Measurements from ENCODE around the gene RAB40C.

Gene RAB40C

DNA sequence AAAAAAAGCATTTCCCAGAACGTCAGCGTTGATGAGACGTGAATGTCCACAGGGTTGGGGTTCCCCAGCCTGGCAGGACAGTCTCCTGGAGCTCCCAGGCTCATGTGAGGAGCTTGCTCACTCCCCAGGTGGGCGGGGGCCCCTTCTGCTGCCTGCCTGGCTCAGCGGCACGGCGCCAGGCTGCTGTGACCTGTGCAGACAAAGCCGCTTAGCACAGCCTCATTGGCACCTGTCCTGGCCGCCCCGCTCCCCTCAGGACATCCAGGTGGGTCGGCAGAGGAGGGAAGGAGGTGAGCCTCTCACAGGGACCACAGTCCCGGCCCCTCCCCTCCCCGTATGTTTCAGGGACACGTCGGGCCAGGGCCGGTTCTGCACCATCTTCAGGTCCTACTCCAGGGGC lies 28.0 kb downstream of the RAB40C start:
- no peak for DNase-seq

DNA sequence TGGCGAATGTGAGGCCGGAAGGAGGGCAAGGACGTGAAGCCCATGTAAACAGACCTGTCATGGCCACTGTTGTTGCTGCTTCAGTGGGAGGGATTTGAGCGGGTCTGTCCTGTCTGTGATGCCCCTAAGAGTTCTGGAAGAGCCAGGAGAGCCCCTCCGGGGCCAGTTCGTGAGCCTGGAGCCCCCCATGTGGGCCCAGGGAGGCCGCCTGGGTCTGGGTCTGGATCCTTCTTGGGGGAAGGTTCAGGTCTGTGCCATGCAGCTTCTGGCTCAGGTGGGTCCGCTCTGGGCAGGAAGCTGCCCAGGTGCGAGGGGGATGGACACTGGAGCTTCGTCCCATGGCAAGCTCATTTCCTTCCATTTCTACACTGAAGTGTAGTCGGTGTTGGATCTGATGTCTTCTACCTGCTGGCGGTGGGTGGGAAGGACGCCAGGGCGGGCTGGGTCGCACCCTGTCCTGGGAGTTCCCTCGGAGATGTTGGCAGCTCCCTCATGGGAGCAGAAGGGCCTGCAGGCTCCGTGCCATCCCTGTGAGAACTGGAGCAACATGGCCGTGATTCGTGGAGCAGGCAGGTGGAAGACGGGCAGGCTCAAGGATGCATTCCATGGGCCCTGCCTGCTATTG lies 29.7 kb downstream of the RAB40C start:
- no peak for DNase-seq

DNA sequence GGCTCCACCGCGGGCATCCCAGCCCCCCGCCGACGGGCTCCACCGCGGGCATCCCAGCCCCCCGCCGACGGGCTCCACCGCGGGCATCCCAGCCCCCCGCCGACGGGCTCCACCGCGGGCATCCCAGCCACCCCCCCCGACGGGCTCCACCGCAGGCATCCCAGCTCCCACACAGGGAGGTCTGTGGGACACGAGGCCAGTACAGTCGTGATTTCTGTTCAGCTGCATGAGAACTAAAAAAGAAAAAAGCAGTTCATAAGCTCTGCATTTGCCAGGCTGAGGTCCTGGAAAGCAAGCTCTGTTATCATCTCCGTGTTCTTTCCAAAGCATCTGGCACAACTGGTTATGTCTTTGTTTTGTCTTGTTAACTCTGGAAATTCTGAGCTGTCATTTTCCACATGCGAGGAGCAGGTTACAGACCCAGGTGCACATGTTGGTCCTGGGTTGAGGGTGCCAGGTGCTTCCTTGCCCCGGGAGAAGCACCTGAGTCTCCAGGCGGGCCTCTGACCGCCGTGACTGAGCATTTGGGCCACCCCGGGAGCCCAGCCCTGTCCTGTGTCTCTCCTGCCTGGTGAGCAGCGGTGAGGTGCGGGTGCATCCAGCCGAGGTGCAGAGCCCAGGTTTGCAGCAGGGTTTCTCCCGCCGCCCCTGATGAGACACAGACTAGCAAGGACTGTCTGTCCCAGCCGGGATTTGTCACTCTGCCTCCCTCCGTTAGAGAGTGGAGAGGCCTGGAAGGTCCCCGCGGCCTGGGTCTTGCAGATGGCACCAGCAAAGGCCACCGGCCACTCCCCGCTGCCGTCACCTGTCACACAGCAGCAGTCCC lies 31.0 kb downstream of the RAB40C start:
- DNase-seq: no peak

DNA sequence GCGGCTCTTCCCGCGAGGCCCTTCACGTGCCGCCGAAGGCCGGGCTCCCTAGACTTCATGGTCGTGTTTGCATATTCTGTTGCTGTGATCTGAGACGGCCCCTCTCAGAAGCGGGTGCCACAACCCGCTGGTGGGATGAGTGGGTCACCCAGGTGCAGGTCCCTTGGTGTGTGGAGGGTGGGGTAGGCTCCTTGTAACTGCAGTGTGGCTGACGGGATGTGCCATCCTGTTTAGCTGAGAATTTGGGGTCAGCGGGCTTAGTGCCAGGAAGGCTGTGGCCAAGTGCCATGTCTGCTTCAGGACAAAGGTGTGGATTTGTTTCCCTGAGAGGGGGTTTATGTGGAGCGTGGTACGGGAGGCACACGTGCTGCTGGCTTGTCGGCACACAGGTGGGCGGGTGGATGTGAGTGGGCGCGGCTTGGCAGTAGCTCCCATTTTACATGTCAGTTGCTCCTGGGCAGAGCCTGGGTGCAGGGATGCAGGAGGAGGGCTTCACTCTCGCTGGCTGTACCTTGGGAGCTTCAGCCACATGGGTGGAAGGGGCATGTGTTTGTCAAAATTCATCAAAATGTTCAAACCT lies 31.8 kb downstream of the RAB40C start:
- no peak for DNase-seq

DNA sequence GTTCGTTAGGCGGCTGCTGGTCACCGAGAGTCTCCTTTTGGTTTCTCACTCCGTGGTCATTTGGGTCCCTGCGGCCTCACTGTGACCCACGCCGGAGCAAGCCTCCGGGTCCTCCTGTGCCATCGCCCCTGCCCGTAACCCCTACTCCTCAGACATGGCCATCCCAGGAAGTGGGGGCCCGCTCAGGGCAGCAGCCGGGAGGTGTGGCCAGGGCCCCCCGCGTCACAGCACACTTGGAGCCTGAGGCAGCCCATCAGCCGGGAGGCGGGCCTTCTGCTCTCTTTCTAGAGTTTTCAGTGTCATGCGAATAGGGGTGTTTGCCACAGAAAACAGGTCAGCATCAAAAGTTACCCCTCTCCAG lies 33.0 kb downstream of the RAB40C start:
- no peak for DNase-seq

DNA sequence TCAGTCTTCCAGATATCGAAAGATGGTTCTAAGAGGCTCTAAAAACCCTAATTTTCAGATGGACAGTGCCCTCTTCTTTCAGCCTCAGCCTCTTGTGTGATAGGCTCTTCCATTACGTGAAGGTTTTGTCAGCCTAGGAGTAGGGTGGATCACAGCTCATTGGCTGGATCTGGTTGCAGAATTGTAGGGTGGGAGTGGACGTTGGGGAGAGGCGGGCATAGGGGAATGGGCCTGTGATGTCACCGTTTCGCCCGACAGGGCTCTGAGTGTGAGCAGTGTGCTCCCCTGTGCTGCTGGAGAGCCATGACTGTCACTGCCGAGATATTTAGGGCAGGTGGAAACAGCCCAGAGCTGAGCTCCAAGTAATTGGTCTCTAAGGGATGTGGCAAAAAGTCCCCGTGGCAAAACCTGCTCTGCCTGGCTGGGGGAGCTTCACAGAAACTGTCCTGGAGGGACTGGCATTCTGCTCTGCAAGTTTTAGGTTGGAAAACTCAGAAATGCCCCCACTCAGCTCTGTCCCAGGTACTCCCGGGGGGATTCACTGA lies 34.7 kb downstream of the RAB40C start:
- DNase-seq: no peak

DNA sequence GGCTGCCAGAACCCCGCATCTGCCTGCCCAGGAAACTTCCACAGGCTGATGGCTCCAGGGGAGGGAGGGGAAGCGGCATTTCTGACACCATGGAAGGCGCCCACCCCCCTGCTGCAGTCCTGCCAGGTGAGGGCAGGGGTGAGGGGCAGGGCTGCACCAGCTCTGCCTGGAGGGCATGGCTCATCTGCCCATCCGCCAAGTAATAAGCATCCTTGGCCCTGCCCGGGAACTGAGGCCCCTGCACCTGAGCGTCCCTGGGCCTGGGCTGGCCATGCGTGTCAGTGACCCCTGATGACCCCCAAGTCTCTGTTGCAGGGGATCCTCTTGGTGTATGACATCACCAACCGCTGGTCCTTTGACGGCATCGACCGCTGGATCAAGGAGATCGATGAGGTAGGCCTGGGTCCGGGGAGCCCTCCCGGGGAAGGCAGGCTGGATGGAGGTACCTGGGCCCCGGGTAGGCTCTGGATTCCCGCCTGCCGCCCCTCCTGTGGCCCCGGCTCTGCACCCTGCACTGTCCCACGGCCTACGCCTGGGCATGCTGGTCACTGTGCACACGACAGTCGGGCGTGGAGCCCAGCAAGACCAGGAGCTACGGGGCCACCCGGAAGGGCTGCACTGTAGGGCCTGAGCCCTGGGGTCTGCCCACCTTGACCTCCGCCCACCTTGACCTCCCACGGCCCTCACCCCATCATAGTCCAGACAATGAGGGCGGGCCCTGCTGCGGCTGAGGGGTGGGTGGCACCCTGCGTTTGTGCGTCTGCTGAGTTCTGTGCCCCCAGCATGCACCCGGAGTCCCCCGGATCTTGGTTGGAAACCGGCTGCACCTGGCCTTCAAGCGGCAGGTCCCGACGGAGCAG lies 35.5 kb downstream of the RAB40C start:
- DNase-seq: no peak

DNA sequence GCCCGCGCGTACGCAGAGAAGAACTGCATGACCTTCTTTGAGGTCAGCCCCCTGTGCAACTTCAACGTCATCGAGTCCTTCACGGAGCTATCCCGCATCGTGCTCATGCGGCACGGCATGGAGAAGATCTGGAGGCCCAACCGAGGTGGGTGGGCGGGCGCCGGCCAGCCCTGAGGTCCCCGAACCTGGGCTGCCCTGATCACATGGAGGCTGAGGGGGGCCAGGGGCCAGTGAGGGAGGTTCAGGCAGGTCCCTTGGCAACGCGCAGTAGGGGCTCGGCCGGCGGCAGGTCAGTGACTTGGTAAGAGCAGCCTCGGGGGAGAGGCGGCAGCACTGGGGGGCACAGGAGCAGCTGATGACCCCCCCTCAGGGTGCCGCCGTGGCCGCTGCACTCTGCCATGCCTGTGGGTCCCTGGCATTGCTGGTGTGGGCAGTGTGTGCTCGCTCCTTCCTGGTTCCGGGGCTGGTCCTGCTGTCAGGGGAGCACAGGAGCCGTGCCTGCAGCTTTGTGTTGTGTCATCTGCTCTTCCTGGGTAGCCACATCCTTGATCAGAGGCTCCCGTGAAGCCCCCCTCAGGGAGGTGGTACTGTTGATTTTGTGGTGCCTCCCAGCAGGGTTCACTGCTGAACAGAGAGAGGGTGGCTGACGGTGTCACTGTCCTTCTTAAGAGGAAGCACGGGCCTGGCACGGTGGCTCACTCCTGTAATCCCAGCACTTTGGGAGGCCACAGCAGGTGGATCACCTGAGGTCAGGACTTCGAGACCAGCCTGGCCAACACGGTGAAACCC lies 36.3 kb downstream of the RAB40C start:
- no peak for DNase-seq

DNA sequence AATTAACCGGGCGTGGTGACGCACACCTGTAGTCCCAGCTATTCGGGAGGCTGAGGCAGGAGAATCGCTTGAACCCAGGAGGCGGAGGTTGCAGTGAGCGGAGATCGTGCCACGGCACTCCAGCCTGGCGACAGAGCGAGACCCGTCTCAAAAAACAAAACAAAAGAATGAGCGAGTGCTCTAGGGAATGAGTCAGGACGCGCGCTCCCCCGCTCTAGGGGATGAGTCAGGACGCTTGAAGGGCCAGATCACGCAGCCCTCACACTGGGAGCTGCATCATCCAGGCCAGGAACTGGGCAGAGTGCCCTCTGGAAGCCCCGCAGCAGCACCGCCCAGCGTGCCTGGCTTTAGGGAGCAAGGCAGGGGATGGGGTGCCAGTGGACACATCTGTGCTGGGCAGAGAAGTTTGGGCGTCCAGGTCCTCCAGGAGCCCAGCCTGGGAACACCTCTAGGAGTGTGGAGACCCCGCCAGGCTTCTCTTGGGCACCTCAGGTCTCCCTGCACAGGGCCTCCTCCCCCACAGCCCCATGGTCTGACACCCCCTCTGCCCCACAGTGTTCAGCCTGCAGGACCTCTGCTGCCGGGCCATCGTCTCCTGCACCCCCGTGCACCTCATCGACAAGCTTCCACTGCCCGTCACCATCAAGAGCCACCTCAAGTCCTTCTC lies 37.1 kb downstream of the RAB40C start:
- peak; percentile 98 for DNase-seq

DNA sequence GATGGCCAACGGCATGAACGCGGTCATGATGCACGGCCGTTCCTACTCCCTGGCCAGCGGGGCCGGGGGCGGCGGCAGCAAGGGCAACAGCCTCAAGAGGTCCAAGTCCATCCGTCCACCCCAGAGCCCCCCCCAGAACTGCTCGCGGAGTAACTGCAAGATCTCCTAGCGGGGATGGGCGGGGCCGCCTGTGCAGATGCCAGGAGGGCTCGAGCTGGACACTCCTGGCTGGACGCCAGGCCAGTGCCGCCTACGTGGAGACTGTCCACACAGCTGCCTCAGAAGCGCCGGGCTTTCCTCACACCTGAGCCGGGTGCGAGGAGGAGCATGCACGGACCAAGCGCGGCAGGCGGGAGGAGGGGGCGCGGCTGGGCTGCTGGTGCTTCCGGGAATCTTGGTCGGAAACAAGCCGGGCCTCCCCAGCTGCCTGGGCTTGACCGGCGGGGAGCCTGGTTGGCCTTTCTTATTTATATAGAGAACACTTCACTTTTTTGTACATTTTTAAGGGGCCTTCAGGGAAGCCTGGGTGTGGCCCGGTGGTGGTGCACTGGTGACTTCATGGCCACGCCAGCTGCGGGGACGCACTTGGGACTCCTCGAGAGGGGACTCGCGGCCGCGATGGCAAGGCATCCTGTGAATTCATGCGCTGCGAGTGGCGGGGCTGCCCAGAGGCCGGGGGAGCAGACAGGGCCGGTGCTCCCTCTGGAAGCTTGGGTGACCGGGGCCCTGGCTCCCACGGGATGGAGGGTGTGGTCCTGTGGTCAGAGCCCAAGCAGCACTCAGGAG lies 37.8 kb downstream of the RAB40C start:
- DNase-seq: no peak

DNA sequence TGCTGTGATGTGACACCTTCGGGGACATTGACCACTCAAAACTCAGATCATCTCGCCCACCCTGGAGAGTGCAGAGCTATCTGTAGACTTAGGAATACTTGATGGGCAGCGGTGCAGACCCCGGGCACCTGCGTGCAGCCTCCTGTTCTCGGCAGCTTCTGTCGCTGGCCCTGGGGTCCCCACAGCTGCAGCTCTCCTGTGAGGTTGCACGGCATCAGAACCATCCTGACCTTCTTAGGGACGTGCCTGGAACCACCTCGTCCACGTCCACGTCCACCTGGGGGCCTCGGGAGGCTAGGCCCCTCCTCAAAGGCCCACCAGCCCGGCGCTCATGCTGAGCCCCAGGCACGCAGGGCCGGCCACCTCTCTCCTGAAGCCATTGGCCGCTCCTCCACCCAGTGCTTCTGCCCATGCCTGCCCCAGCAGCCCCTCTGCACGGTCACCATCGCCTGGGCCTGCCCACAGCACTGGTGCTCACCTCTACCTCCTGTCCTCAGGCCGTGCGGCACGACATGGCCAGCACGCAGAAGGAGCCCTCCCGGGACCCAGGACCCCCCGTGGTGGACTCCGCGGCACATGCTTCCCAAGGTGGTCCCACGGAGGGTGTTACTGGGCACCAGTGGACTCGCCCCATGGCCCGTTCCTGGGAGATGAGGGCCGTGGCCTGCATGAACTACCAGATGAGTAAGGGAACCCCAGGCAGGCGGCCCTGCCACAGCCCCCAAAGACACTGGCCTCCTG lies 38.6 kb downstream of the RAB40C start:
- DNase-seq: no peak

DNA sequence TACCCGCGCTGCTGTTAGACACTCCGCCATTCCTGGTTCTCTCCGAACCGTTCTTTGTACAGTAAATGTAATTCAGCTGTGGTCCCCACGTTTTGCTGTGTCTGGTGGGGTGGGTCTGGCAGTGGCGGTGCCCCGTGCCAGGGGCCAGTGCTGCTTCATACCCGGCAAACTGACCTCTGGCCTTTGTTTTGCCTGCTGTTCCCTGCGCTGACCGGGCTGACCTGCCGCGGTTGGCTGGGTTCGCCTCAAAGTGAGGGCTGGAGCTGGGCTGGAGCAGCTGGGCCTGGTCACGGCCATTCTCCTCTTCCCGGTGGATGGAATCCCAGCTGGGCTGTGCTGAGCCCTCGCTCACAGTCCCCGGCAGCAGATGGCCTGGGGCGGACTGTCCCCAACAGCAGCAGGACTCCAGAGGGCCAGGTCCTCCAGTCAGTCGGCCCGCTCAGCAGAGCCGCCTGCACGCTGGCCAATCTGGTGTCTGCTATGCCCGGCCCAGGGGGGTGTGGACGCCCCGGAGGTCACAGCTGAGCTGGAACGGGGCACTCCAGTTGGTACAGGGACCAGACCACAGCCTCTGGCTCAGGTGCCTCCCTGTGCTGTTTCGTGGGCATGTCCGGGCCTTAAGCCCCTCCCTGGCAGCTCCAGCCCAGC lies 39.4 kb downstream of the RAB40C start:
- DNase-seq: no peak

DNA sequence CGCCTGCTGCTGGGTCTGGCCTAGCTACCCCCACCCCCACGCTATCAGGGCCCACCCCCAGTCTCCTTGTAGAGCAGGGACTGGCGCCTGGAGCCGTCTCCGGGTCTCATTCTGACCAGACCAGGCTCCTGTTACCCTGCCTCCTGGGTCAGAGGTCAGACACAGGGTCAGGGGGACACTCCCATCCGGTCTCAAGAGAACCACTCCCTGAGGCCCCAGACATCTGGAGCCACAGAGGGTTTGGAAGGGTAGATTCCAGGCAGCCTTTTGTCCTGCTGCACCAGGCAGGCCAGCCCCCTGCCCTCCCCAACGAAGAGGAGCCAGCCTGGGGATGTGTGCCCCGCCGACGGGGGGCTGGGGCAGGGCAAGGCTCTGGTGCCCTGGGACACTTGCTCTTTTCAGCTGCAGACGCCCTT lies 40.0 kb downstream of the RAB40C start:
- DNase-seq: no peak

DNA sequence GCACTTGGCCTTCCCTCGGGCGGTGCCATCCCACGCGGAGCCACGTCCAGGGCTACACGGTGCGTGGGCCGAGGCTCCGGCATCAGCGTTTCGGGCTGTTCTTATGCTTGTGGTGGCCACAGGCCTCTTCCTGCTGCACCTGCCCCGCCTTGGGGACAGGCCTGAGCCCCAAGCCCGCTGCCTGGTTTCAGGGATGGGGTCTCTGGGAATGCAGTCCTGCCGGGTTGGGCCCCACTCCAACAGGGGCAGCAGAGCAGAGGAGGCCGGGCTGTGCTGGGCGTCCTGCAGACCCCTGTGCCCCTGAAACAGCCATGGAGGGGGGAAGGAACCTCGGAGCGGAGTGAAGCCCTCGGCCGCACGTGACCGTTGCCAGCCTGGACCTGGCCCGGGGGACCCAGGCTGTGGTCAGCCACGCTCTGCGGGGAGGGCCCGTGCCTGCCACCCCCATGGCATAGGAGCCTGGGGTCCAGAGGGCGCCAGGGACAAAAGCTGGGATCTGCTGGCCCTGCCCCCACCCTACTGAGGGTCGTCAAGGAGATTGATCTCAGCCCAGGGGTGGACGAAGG lies 40.5 kb downstream of the RAB40C start:
- no peak for DNase-seq

DNA sequence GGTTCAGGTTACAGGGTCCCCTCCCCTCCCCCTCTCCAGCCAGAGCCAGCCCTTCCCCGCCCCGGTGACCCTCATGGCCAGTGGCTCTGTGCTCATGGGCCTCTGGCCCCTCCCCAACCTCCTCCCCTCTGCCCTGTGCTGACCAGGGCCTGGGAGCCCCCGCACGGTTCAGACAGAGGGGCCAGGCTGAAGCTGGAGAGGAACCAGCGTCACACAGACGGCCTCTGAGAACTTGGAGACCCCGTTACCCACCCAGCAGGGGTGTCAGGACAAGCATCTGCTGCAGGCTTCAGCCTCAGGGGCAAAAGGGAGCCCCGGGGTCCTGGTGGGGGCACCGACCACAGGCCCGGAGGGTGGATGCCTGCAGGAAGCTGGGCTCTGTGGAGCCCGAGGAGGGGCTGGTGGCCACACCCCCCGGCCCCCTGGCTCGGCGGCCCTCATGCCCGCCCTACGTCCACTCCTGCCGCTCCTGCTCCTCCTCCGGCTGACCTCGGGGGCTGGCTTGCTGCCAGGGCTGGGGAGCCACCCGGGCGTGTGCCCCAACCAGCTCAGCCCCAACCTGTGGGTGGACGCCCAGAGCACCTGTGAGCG lies 41.0 kb downstream of the RAB40C start, which contains the start of gene WFIKKN1:
WFIKKN1 (plus strand) TSS at position 171 of the 591 bp plus-strand sequence; CDS start at position 440, 269 bp downstream.
- no peak for DNase-seq

DNA sequence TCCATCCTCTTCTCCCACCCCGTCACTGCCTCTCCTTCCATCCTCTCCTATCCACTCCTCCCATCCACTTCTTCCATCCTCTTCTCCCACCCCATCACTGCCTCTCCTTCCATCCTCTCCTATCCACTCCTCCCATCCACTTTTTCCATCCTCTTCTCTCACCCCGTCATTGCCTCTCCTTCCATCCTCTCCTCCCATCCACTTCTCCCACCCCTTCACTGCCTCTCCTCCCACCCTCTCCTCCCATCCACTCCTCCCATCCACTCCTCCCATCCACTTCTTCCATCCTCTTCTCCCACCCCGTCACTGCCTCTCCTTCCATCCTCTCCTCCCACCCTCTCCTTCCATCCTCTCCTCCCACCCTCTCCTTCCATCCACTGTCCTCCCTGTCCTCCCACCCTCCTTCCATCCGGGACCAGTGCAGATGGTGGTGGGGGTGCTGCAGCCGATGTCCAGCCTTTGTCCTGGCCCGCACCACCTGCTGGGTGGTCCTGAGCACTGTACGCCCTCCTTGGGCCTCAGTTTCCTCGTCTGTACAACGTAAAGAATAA lies 42.0 kb downstream of the RAB40C start:
- no peak for DNase-seq

DNA sequence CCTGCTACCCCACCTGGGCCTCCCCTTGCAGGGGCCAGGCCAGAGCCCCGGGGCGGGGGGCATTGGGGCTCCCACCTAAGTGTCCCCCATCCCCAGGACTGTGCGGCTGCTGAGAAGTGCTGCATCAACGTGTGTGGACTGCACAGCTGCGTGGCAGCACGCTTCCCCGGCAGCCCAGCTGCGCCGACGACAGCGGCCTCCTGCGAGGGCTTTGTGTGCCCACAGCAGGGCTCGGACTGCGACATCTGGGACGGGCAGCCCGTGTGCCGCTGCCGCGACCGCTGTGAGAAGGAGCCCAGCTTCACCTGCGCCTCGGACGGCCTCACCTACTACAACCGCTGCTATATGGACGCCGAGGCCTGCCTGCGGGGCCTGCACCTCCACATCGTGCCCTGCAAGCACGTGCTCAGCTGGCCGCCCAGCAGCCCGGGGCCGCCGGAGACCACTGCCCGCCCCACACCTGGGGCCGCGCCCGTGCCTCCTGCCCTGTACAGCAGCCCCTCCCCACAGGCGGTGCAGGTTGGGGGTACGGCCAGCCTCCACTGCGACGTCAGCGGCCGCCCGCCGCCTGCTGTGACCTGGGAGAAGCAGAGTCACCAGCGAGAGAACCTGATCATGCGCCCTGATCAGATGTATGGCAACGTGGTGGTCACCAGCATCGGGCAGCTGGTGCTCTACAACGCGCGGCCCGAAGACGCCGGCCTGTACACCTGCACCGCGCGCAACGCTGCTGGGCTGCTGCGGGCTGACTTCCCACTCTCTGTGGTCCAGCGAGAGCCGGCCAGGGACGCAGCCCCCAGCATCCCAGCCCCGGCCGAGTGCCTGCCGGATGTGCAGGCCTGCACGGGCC lies 42.8 kb downstream of the RAB40C start:
- no peak for DNase-seq
